Fibroblast of gingiva (primary cell): ENCODE results near the gene UVRAG.
A peak's percentile ranks its signal among the peaks of the same experiment; 100 is the strongest.

Experiments
- DNase-seq: peaks from one replicate; pipeline ENCODE4 v3.0.0-alpha.2; 2011; ENCODE audit warnings: low read depth

UVRAG gene

DNA sequence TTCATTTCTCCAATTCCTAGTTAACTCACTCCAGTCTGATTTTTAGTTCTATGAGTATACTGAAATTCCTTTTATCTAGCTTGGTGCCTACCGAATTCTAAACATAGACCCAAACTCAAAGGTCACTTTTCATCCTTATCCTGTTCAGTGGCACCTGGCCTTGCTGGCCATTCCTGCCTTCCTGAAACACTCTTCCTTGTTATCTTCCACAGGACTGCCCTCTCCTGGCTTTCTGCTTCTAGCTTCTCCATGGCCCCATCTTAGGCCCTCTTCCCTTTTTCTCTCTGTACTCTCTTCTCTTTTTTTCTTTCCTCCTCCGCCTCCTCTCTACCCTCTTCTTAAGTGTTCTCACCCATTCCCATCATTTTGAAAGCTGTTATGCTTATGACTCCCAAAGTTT, 304.0 kb downstream of the UVRAG start:
- no peak for DNase-seq

DNA sequence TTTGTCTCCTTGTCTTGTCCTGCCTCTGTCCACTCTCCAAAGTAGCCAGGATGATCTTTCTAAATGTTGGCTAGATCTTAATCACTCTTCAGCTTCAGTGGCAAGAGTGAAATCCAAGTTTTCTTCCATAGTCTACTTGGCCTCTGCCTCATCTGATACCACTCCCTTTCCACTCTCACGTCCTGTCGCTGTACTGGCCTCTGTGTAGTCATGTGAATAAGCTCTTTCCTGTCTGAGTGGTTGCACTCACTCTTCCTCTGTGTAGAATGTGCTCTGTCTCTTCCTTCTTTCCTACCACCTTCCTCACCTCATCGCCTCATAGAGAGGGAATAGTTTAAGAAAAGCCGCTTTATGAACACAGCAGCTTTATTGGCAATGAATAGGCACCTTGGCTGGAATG, 304.8 kb downstream of the UVRAG start:
- DNase-seq: no peak

DNA sequence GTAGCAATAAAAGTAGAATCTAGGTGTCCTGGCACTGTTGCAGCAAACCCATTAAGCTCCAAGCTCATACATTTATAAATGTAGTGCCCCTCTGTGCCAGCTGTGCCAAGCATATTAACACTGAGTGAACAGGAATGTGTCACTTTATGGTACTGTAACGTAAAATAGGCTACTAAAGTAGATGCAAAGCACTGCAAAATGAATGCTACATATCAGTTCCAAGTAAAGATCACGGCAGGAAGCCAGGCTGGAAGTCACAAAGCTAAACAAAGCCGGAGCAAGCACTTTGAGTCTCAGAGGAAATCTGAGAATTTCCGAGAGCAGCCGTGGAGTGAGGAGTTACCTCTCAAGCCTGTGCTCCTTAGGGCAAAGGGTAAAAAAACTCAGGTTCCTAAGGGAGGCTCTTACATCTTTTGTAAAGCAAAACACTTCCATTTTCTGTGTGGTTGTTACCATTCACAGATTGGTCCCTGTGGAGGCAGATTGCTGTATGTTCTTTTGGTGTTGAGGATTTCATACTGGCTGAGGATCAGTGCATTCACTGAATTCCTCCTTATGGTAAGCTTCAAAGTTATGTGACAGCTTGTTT, 305.6 kb downstream of the UVRAG start:
- DNase-seq: peak; percentile 31

DNA sequence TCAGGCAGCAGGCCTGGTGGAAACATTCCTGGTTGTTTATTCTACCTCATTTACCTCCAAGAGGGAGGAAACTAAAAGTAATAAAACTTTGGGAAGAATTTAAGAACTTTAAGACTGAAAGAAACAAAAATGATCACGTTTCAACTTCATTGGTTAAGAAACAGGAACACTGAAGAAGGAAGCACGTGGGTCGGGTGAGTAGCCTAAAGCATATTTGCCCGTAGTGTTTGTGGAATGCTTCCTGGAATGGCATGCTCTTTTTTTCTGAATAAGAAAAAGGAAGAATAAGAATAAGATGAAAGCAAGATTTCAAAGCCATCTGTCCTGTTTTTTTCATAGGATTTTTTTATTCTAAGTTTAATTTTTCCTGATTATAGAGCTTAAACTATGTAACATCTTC, 308.2 kb downstream of the UVRAG start:
- DNase-seq: peak; percentile 21

DNA sequence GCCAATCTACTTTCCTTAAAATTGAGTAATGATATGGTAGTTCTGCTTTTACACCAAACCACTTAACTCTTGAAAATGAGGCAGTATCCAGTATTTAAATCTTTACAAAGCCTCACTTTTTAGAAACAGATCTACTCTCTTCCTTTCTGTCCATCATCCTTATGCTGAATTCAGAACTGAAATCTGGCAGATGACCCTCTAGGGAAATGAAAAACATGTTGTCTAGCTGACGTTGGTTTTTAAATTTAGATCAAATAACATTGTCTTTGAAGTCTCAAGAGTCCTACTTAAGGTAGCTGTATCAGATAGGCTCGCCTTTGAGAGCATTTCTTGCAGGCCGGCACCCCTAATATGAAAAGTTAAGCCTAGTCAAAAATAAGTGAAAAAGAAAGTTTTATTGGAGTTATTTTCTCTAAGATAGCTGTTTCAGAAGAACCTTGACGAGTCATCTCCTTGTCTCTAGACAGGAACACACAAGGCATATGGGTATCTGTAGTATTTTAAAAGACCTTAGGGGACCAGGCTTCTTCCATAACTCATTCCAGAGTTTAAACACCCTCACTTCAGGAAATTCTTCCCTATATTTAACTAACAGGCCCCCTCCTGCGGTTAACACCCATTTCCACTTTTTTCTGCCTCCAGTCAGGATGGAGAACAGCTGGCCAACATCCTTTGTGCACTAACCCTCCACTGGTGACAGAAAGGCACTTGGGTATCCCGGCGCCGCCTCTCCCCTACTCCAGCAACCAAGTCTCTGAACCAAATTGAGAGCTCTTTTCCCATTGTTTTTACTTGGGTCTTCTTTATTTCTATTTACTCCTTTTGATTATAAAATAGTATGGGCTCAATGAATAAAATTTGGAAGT, 310.1 kb downstream of the UVRAG start:
- DNase-seq: no peak

DNA sequence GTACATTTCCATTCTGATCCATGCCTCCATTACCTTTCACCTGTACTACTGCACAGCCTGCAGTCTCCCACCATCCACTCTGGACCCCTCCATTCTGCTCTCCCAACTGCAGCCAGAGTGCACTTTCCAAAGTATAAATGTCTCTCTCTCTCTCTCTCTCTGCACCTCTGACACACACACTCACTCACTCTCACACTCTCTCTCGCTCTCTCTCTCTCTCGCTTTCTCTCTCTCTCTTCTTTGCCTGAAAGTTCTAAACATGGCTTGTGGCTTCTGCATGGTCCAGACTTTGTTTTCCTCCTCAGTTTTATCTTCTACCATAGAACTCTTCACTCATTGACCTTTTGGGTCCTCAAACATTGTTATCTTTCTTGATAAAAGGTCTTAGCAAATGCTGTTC, 314.7 kb downstream of the UVRAG start:
- no peak for DNase-seq

DNA sequence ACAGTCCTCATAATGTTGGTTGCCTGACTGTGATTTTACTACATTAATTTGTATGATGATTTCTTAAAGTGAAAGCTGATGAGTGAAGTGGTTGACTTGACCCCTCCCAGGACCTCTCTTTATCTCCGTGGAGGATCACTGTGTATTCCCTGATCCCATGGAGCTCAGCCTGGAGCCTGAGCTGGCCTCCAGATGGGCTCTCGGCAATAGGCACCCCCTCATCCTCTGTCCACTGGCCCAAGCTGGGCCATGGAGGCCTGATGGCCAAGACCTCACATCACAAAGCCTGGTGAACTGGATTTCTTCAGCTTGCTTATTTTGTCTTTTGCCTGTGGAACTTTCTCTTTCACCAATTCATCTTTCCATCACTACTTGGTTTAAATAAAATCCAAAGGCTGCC, 316.1 kb downstream of the UVRAG start:
- no peak for DNase-seq

DNA sequence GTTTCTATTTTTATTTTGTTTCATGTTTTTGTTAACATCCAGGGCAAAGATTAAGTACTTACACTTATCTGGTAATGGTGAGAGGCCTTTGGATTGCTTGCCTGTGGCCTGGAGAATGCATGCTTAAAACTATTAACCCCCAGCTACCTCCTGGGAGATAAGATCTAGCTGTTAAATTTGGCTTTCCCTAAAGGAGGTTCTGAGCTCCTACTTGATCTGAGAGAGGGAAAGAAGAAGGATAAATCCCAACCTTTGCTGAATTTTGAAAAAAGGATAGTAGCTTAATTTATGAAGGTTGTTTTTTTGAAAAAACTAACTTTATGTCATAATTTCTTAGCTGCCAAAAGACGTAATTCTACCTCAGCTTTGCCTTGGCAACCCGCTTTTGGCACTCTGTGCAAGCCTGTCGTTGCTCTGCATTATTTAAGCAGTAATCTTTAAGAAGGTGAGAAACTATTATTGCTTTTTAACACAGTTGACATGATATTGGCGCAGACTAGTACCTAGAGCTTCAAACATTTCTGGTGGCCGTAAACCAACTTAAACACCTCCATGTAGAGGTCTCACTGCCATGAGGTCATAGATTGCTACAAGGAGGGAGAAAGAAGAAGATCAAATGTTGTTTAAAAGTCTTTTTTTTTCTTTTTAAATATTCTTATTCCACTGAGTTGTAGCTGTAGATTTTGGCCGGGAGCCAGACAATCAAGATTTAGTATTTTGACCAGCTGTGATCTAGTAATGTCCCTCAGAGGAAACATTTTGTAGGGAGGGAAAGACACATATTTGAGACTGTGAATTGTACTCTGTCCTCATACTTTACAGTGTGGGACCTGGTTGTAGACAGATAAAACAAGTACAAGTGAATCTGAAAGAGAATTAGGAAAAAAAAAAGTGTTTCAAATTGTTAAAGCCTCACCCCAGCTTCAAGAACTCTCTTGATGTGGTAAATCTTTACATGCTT, 316.9 kb downstream of the UVRAG start:
- no peak for DNase-seq

DNA sequence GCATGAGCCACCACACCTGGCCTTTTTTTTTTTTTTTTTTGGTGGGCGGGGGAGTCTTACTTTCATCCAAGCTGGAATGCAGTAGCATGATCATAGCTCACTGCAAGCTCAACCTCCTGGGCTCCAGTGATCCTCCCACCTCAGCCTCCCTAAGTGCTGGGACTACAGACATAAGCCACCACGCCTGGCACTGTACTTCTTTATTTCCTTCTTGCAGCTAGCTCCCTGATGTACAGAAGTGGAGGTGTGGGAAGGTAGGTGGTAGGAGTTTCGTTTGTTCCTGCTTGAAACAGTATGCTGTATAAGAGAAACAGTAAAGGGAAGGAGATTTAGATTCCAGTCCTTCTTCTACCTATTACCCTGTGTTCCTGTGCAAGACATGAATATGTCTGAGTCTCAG, 319.2 kb downstream of the UVRAG start:
- DNase-seq: no peak

DNA sequence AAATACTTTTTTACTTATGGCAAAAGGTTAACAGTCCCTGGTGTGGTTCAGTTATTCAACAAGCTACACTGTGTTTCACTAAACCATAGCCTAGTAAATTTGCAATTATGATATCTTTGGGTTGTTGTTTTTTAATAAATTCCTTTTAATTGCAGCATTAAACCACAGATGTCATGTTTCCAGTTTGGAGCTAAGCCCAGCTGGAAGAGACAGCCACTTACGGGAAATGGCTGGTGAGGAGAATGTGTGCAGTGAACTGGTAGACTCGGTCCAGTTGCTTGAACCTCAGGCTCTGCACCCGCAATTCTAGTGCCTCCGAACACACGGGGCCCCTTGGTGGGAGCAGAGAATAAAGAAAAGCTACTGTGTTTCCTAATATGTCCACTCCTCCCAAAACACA, 320.5 kb downstream of the UVRAG start:
- DNase-seq: peak; percentile 76

DNA sequence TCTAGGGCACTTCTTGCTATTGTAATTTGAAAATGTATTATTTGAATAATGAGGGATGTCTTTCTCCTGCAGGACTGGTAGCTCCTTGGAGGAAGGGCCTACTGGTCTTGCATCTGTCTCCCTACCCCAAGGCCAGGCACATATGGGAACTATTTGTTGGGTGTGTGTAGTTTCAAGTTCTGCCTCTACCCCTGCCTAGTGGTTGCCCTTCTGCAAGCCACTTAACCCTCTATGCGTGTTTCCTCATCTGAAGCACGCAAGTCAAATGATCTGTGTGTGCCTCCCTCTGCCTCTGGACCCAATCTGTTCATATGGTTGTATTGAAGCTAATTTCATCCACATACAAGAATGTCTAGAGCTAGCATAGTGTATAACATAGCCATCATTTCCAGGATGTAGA, 324.3 kb downstream of the UVRAG start:
- peak; percentile 73 for DNase-seq

DNA sequence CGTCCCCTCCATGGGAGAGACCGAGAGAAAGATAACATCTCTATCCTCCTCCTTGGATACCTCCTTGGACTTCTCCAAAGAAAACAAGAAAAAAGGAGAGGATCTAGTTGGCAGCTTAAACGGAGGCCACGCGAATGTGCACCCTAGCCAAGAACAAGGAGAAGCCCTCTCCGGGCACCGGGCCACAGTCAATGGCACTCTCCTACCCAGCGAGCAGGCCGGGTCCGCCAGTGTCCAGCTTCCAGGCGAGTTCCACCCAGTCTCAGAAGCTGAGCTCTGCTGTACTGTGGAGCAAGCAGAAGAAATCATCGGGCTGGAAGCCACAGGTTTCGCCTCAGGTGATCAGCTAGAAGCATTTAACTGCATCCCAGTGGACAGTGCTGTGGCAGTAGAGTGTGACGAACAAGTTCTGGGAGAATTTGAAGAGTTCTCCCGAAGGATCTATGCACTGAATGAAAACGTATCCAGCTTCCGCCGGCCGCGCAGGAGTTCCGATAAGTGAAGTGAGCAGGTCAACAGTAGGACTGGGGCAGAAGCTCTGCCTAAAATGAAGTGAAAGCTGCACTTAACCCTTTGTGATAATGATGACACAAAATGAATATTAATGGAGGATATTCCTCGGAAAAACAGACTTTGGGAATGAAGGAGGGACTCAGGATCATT, 326.0 kb downstream of the UVRAG start:
- no peak for DNase-seq

DNA sequence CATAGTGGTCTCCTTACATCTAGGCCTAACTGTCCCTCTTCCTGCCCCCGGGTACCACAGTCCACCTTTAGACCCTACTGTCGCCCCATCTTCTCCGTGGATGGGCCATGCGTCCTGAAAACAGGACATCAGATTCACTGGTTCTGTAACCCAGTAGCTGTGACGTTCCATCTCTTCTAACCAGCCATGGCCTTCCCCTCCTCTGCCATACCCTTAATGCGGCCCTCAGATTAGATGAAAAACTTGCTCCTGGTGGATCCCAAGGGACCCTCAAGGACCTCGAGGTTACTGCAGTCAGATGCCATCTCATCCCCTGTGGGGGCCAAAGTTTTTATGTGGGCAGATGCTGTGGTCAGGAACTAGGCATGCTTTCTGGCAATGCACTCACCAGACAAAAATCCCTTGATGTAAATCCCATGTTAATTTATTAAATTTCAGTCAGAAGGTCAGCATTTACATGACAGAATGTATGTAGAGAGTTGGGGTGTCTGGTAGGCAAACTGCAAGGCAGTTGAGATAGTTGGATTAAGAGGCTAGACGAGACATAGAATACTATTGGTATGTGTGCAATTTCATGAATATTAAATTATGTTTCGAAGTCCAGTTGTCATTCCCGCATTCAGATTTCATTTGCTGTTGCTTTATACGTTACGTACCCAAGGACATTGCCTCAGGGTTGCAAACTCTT, 327.0 kb downstream of the UVRAG start:
- DNase-seq: no peak

DNA sequence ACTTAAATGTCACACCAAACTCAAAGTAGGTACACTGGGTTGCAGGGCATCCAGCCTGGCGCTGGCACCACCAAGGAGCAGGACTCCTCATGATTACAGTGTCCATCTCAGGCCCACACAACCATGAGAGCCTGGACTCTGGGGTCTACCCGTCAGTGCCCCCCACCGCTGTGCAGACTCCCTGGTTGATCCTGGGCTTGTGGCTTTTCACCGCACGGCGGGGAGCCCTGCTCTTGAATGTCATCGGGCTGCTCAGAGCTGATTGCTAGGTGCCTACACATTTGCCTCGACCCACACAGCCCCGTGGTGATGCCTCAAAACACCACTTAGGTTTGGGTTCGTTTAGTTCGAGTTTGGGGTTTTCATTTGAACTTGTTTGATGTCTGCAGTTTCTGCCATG, 328.3 kb downstream of the UVRAG start:
- DNase-seq: no peak

DNA sequence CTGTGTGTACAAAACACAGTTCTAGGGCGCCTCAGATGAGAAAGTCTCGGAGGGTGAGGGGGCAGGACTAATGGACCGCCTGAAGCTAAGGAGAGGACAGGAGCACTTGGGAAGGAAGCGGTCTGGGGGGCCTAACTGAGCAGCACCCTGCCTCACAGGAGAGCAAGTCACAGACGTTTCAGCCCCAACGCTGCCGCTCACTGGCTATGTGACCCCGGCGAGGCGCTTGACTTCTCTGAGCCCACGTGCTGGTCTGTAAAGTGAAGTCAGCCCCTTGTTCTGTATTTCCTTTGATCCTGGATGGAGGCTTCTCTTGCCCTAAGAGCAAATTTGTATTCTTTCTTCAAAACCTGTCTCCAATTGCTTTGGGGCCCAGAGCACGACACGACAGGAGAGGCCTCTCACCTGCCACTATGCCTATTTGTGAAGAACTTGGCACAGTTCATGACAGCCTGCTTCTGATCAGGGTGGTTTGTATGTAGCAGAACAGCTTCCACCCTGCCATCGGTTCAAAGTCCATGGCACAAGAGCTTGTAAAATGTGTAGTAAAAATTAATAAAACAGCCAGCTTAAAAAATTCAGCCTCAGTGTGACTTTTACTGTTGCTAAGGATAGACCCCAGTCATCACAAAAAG, 332.2 kb downstream of the UVRAG start:
- no peak for DNase-seq

DNA sequence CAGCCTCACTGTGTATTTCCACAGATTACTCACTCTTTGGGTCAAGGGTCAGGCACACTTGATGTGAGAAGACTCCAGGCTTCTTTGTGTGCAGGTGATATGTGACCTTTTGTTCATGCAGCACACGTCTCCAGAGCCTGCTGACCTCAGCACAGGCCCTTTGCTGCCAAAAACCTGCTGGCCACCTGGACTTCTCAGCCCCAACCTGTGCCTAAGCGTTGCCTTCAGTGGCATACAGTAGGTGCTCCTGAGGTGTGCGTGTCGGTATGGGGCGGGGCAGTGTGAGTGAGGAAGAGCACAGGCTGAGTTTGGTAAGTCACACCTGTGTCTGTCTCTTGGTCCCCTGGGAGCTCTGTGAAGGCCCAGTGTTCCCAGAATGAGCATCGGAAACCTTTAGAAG, 333.2 kb downstream of the UVRAG start:
- DNase-seq: no peak

DNA sequence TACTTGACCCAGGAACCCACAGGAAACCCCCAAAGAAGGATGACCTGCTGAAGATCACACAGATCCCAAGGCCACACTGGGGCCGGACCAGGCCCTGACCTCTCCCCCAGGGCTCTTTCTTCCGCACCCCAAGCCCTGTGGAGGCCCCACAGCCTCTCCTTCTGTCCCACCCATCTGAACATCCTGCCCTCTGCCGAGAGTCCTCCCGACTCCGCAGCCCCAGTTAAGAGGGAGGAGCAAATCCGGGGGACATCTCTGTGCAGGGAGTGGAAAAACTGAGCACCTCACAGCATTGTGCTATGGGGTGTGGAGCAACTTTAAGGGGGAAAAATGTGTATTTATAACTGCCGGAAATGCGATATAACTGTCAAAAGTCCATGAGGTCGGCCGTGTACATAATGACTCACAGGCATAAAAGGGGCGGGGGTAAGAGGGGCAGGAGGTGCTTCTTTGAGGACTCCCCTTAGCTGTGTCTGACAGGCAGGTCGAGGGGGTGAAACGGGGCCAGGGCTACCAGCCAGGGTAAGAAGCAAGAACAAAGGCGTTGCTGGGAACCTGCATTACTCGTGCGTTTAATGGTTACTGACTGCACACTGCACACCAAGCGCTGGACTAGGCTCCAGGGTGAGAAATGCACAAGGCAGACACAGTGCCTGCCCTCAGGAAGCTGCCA, 334.1 kb downstream of the UVRAG start:
- no peak for DNase-seq

DNA sequence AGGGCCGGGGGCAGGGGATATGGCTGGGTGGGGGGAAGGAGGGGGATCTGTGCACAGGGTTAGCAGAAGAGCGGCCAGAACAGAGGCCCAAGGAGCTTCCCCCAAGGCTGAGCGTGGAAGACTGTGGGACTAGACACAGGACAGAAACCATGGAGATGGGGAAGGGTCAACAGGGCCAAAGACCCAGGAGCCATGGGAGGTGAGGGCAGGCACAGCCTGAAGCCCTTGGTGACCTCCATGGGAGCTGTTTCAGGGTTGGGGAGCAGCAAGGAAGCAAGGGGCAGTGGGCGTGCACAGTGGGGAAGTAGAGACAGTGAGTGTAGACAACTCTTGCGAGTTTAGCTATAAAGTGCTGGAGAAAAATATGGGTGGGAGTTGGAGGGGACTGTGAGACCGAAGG, 334.7 kb downstream of the UVRAG start:
- no peak for DNase-seq

DNA sequence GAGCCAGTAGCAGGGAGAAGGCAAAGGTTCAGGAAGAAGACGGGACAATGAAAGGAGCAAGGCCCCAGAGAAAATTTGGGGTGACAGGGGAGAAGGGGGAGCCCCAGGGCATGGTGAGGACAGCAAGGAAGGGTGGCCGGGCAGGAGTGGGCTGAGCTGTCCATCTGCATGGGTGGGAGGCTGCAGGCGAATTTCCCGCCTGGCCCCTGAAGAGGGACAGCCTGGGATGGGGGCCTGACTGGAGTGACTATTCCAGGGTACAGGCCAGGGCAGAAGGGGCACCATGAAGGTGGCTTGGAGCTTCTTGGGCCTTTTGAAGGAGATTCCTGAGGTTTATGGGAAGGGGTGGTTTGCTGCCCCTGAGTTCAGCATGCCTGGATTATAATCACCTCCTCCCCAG, 335.1 kb downstream of the UVRAG start:
- DNase-seq: no peak

DNA sequence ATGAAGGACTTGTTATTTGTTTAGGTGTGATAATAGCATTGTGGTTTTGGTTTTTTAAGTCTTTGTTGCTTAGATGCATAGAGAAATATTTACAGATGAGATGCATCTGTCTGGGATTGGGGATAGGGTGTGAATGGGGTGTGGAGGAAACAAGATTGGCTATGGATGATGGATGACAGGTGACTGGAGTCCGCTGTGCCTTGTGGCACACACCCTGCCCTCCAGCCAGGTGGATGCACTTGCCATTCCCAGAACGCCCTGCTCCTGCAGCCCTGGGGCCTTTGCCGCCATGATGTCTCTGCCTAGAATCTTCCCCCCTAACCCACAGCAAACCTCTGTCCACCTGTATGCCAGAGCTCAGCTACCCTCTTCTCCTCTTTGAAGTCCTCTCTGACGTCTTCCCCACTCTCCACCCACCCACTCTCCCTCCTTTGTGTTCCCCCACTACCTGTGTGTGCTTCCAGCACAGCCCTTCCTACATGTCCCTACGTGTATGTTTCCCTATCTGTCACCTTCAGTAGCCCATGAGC, 336.6 kb downstream of the UVRAG start:
- DNase-seq: no peak
